ENCODE measurements around the gene OXCT1.

DNA sequence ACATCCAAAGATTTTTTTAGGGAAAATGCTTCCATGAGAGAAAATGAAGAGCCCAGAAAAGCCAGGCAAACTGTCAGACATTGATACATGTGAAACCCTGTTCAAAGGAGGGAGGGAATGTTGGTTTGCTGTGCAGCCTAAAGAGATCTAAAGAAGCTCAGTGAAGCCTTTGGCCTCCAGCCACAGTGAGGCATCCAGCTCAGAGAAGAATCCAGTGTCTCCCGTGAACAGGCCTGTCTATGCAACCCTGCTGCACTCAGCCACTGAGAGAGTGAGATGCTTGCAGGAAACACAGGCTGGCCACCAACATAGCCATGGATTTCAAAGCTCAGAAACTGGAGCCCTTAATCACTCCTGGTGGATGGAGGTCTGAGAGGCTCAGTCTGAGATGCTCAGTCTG lies 188.4 kb downstream of the OXCT1 start:
- TF ChIP-seq EZH2 (IDR thresholded peaks at IDR 0.05; ENCODE audit: borderline replicate concordance, low read length), result no peak
- TF ChIP-seq, protein P1, sequence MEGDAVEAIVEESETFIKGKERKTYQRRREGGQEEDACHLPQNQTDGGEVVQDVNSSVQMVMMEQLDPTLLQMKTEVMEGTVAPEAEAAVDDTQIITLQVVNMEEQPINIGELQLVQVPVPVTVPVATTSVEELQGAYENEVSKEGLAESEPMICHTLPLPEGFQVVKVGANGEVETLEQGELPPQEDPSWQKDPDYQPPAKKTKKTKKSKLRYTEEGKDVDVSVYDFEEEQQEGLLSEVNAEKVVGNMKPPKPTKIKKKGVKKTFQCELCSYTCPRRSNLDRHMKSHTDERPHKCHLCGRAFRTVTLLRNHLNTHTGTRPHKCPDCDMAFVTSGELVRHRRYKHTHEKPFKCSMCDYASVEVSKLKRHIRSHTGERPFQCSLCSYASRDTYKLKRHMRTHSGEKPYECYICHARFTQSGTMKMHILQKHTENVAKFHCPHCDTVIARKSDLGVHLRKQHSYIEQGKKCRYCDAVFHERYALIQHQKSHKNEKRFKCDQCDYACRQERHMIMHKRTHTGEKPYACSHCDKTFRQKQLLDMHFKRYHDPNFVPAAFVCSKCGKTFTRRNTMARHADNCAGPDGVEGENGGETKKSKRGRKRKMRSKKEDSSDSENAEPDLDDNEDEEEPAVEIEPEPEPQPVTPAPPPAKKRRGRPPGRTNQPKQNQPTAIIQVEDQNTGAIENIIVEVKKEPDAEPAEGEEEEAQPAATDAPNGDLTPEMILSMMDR (conservative IDR thresholded peaks at IDR 0.05 in 1 of 2, IDR thresholded peaks at IDR 0.05 in 1 of 2; ENCODE audit: extremely low read depth in 1 of 2, insufficient read depth in 1 of 2, low read depth in 1 of 2, low read length in 2 of 2), result no peak
